K562 (cell line): ENCODE data around the gene ANKS1B. TPM values are rescaled to one million over a fixed set of nuclear protein-coding genes. Genes with fewer than 3 reads are reported as not detected.

Source experiments
- ATAC-seq: fragments of 200-7000 bp; cut with Tn5 transposase; 3 replicates; pipeline ENCODE4 v1.9.1; 2020; ENCODE audit warnings: moderate library complexity
- BruUV-seq: library from RNA; stranded (reverse); fragments of 400-500 nt; replicated peaks from 2 replicates; lab custom pipeline; 2021; lab: Mats Ljungman, UMichigan
- CTCF ChIA-PET: fragments of 300-600 bp; formaldehyde crosslinking; extraction: SDS; loops from one replicate; lab custom pipeline; 2021; ENCODE audit warnings: low intra/inter-chr PET ratio; lab: Yijun Ruan, JAX
- POLR2A ChIA-PET: fragments of 300-600, 350-650 bp; sonication (Branson Sonifier 250); formaldehyde crosslinking; extraction: SDS; loops from one replicate; lab custom pipeline; 2021; ENCODE audit warnings: antibody characterized with exemption, inconsistent platforms; lab: Yijun Ruan, JAX
- DNase-seq, 4 experiments: peaks; one replicate each; pipeline versions ENCODE4 v3.0.0 to v3.0.0-alpha.2; 2011 to 2018; ENCODE audit warnings: low spot score in 3 of 4, mixed read lengths in 3 of 4; ENCODE audit errors: extremely low read depth in 1 of 4
- FAIRE-seq: peaks from 2 replicates; lab custom pipeline; 2011; peaks lifted over from hg19 to GRCh38; lab: Jason Lieb, UNC
- H2AFZ ChIP-seq: 2 replicates; pipeline ENCODE4 v1.6.0; 2011; ENCODE audit warnings: low read depth, low read length, control low read depth, inconsistent platforms
- H3K27ac ChIP-seq: fragments of 200-600 bp; 3 replicates; pipeline ENCODE4 v1.8.0; 2011; ENCODE audit warnings: low read depth, mild to moderate bottlenecking, control low read depth, inconsistent platforms, low read length, moderate library complexity, mixed read lengths; ENCODE audit errors: extremely low read depth
- H3K27me3 ChIP-seq, 2 experiments: fragments of 300-600 bp in 1 of 2; 2 replicates in 1 of 2; 3 replicates in 1 of 2; pipeline versions ENCODE4 v1.6.0 to v1.8.0; 2011; ENCODE audit warnings: inconsistent platforms in 2 of 2, low read length in 2 of 2, mild to moderate bottlenecking in 1 of 2, mixed read lengths in 1 of 2, moderate library complexity in 1 of 2; ENCODE audit not compliant: control insufficient read depth in 2 of 2, insufficient read depth in 2 of 2
- H3K36me3 ChIP-seq: fragments of 300-600 bp; 3 replicates; pipeline ENCODE4 v1.8.0; 2011; ENCODE audit warnings: mild to moderate bottlenecking, low read length, inconsistent platforms; ENCODE audit not compliant: control insufficient read depth, insufficient read depth
- H3K4me1 ChIP-seq, 2 experiments: fragments of 200-600 bp in 1 of 2; replicated peaks in 1 of 2; 2 replicates in 1 of 2; 3 replicates in 1 of 2; pipeline versions ENCODE4 v1.5.1 to v1.8.0; 2011; ENCODE audit warnings: inconsistent platforms in 2 of 2, low read length in 2 of 2, mild to moderate bottlenecking in 1 of 2, mixed read lengths in 1 of 2, moderate library complexity in 1 of 2; ENCODE audit not compliant: control insufficient read depth in 2 of 2, insufficient read depth in 2 of 2
- H3K4me2 ChIP-seq: 2 replicates; pipeline ENCODE4 v1.6.1; 2011; ENCODE audit warnings: low read length, control low read depth, inconsistent platforms, mixed read lengths; ENCODE audit not compliant: insufficient read depth
- H3K4me3 ChIP-seq: fragments of 200-600 bp; sonication (generic), shearing (Covaris generic); 2 replicates; pipeline ENCODE4 v1.5.1; 2016; ENCODE audit warnings: control low read depth, inconsistent platforms
- H3K79me2 ChIP-seq: fragments of 200-600 bp; 3 replicates; pipeline ENCODE4 v1.8.0; 2011; ENCODE audit warnings: low read length, inconsistent platforms; ENCODE audit not compliant: control insufficient read depth, insufficient read depth
- H3K9ac ChIP-seq, 2 experiments: 2 replicates each; pipeline versions ENCODE4 v1.6.0 to v1.6.1; 2011; ENCODE audit warnings: low read depth in 2 of 2, low read length in 2 of 2, control low read depth in 1 of 2, inconsistent platforms in 1 of 2, mild to moderate bottlenecking in 1 of 2, mixed read lengths in 1 of 2; ENCODE audit not compliant: insufficient read depth in 1 of 2
- H3K9me1 ChIP-seq: one replicate; pipeline ENCODE4 v1.6.0; 2011; ENCODE audit warnings: inconsistent platforms, mild to moderate bottlenecking, low read length, moderate library complexity; ENCODE audit not compliant: control insufficient read depth, insufficient read depth
- H3K9me3 ChIP-seq: replicated peaks from 2 replicates; pipeline ENCODE4 v1.5.1; 2011; ENCODE audit warnings: low read depth, low read length, inconsistent platforms; ENCODE audit not compliant: control insufficient read depth, insufficient read depth
- H4K20me1 ChIP-seq: replicated peaks from 2 replicates; pipeline ENCODE4 v1.6.1; 2011; ENCODE audit warnings: low read length, inconsistent platforms, mixed read lengths; ENCODE audit not compliant: control insufficient read depth, insufficient read depth
- BHLHE40 ChIP-seq: IDR thresholded peaks from 2 replicates; pipeline ENCODE4 v1.6.1; 2011; ENCODE audit warnings: low read length, improper control_type of control experiment
- EP400 ChIP-seq: fragments of 450-650 bp; IDR thresholded peaks from 2 replicates; pipeline ENCODE4 v1.6.1; 2017; ENCODE audit warnings: antibody characterized with exemption, mild to moderate bottlenecking, moderate library complexity
- FOXJ2 ChIP-seq: fragments of 200-800 bp; sonication (Bioruptor generic); IDR thresholded peaks from 2 replicates; pipeline ENCODE4 v1.6.1; 2016; ENCODE audit warnings: missing genetic modification characterization, missing compliant biosample characterization
- HLTF ChIP-seq: fragments of 450-650 bp; IDR thresholded peaks from 2 replicates; pipeline ENCODE4 v1.6.1; 2016
- KDM5B ChIP-seq: fragments of 200-600 bp; sonication (generic); IDR thresholded peaks from 2 replicates; pipeline ENCODE4 v1.6.1; 2012; ENCODE audit warnings: low read depth, mild to moderate bottlenecking, moderate library complexity, low read length, control low read depth, inconsistent platforms; ENCODE audit not compliant: insufficient replicate concordance
- KLF10 ChIP-seq: fragments of 250-450 bp; sonication (Bioruptor Pico); IDR thresholded peaks from 2 replicates; pipeline ENCODE4 v1.6.1; 2021; ENCODE audit warnings: matching md5 sums
- MXD1 ChIP-seq: fragments of 250-450 bp; sonication (Bioruptor Pico); IDR thresholded peaks from 2 replicates; pipeline ENCODE4 v1.8.0; 2021; ENCODE audit warnings: borderline replicate concordance, mild to moderate bottlenecking, moderate library complexity; ENCODE audit not compliant: poor library complexity, severe bottlenecking
- MYBL2 ChIP-seq, 2 experiments: fragments of 450-650 bp in 1 of 2; sonication (generic) in 1 of 2; formaldehyde crosslinking in 1 of 2; IDR thresholded peaks; 2 replicates each; pipeline versions ENCODE4 v1.6.1 to v1.8.1; 2017 to 2022; ENCODE audit warnings: borderline replicate concordance in 1 of 2, inconsistent platforms in 1 of 2, low read depth in 1 of 2, mild to moderate bottlenecking in 1 of 2, missing genetic modification reagents in 1 of 2, moderate library complexity in 1 of 2
- NCOA6 ChIP-seq: fragments of 450-650 bp; IDR thresholded peaks from 2 replicates; pipeline ENCODE4 v1.6.1; 2017; ENCODE audit warnings: mild to moderate bottlenecking
- NFATC3 ChIP-seq: fragments of 450-650 bp; IDR thresholded peaks from 2 replicates; pipeline ENCODE4 v1.6.1; 2017; ENCODE audit warnings: mild to moderate bottlenecking
- NR1H2 ChIP-seq: sonication (generic); formaldehyde crosslinking; IDR thresholded peaks from 2 replicates; pipeline ENCODE4 v1.4.0; 2020; ENCODE audit warnings: mild to moderate bottlenecking, missing genetic modification reagents
- PCBP2 ChIP-seq: fragments of 200-400 bp; formaldehyde crosslinking; IDR thresholded peaks from 2 replicates; pipeline ENCODE4 v1.6.1; 2018; ENCODE audit warnings: low read length, low read depth, mild to moderate bottlenecking, moderate library complexity; ENCODE audit not compliant: poor library complexity, severe bottlenecking
- SAP30 ChIP-seq: fragments of 200-600 bp; sonication (generic); IDR thresholded peaks from 2 replicates; pipeline ENCODE4 v1.6.1; 2012; ENCODE audit warnings: borderline replicate concordance, low read depth, mild to moderate bottlenecking, moderate library complexity, low read length, control low read depth, inconsistent platforms; ENCODE audit not compliant: insufficient read depth, poor library complexity, severe bottlenecking
- SIRT6 ChIP-seq: IDR thresholded peaks from one replicate; pipeline ENCODE4 v1.6.1; 2012; ENCODE audit warnings: low read depth, mild to moderate bottlenecking, control low read depth, inconsistent platforms, low read length, moderate library complexity
- SREBF1 ChIP-seq: fragments of 150-350 bp; IDR thresholded peaks from 2 replicates; pipeline ENCODE4 v1.6.1; 2014; ENCODE audit warnings: antibody characterized with exemption, low read depth, low read length, borderline replicate concordance
- TBP ChIP-seq: optimal IDR thresholded peaks from 2 replicates; pipeline ENCODE3; 2011; ENCODE audit warnings: low read depth, low read length, improper control_type of control experiment
- ZNF24 ChIP-seq: fragments of 450-650 bp; IDR thresholded peaks from 2 replicates; pipeline ENCODE4 v1.6.1; 2016
- ZNF589 ChIP-seq: fragments of 200-800 bp; sonication (Bioruptor generic); IDR thresholded peaks from 2 replicates; pipeline ENCODE4 v1.6.1; 2016; ENCODE audit warnings: low read depth, missing genetic modification characterization, missing compliant biosample characterization
- ZNF75A ChIP-seq: fragments of 450-650 bp; formaldehyde crosslinking; IDR thresholded peaks from 2 replicates; pipeline ENCODE4 v1.4.0; 2020; ENCODE audit warnings: mild to moderate bottlenecking
- WGBS: fragments of 100-300 bp; shearing (Covaris generic); methylation state at CpG from one replicate; pipeline ENCODE4 v1.1.6; 2016; ENCODE audit warnings: low coverage, mixed read lengths; ENCODE audit not compliant: insufficient coverage; ENCODE audit errors: missing lambda C conversion rate; 5-methylcytosine and 5-hydroxymethylcytosine counted together
- in situ Hi-C: fragments of 300-500 bp; cut with MboI; formaldehyde crosslinking; loops from 4 replicates; pipeline ENCODE4 v1.15.0; 2018; ENCODE audit warnings: inconsistent platforms, mixed read lengths
- intact Hi-C: fragments of 100-400 bp; cut with micrococcal nuclease; formaldehyde crosslinking; loops from 2 replicates; pipeline ENCODE4 v1.14.2; 2022
- polyA plus RNA-seq, 8 experiments: library from polyadenylated mRNA; depleted of rRNA in 4 of 8; stranded (reverse) in 5 of 8; unstranded in 3 of 8; fragments of >200 nt; fragmentation: Nextera tagmentation in 2 of 8; fragmentation: Illumina TruSeq in 1 of 8; extraction: Ambion mirVana in 2 of 8; extraction: Trizol in 1 of 8; gene quantifications; 2 replicates each; pipeline versions ENCODE4 v1.2.1 to v1.2.3, GENCODE V29; 2011 to 2014; ENCODE audit warnings: inconsistent platforms in 1 of 8, missing spikeins in 1 of 8
- total RNA-seq, 7 experiments: library from RNA; depleted of rRNA in 6 of 7; stranded (reverse); fragments of >200 nt in 6 of 7; fragmentation: Illumina TruSeq in 2 of 7; extraction: Trizol in 2 of 7; gene quantifications; 2 replicates each; pipeline versions ENCODE4 v1.2.1 to v1.2.3, GENCODE V29; 2011 to 2021; ENCODE audit warnings: low replicate concordance in 1 of 7
- TF ChIP-seq, protein P1 (sequence below): fragments of 450-650 bp; formaldehyde crosslinking; IDR thresholded peaks from 2 replicates; pipeline ENCODE4 v1.4.0; 2020; ENCODE audit warnings: mild to moderate bottlenecking, moderate library complexity

The ANKS1B gene
- total and polyA plus RNA-seq, 9 of the 15 experiments (the other 6 are each of a cell fraction or from before 2014, with no cell fraction given): 0.04 to 0.47 (median 0.28) TPM; not detected in 4

- TF ChIP-seq KDM5B (no peak), MXD1 (CRISPR knock-in tag) (no peak), BHLHE40 (no peak), NCOA6 (no peak), ZNF589 (CRISPR knock-in tag) (no peak), MYBL2 (IDR thresholded peaks at IDR 0.05; ENCODE audit: low read depth) (no peak), MYBL2 (CRISPR knock-in tag; IDR thresholded peaks at IDR 0.05; ENCODE audit: borderline replicate concordance) (no peak), ZNF24 (no peak), TBP (no peak), FOXJ2 (tag) (no peak), SREBF1 (no peak), SAP30 (no peak), EP400 (no peak), NR1H2 (CRISPR knock-in tag) (no peak), SIRT6 (no peak), ZNF75A (CRISPR knock-in tag) (no peak), HLTF (no peak), NFATC3 (no peak), PCBP2 (no peak), KLF10 (CRISPR knock-in tag) (no peak)
- TF ChIP-seq, protein P1, sequence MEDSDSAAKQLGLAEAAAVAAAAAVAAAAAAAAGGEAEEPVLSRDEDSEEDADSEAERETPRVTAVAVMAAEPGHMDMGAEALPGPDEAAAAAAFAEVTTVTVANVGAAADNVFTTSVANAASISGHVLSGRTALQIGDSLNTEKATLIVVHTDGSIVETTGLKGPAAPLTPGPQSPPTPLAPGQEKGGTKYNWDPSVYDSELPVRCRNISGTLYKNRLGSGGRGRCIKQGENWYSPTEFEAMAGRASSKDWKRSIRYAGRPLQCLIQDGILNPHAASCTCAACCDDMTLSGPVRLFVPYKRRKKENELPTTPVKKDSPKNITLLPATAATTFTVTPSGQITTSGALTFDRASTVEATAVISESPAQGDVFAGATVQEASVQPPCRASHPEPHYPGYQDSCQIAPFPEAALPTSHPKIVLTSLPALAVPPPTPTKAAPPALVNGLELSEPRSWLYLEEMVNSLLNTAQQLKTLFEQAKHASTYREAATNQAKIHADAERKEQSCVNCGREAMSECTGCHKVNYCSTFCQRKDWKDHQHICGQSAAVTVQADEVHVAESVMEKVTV (CRISPR knock-in tag): no peak
- ATAC-seq: no peak
- no peak for DNase-seq
- intact Hi-C loops: no loop called here
- in situ Hi-C loops: no loop called here
- Histone ChIP-seq H3K9me3 (no peaks in the 10 kb centered on the region), H3K9ac (no peak overlapping the region), H2AFZ (no peak overlapping the region), H3K27me3 (no peaks in the 10 kb centered on the region), H3K27ac (no peak overlapping the region), H4K20me1 (no peaks in the 10 kb centered on the region), H3K36me3 (no peaks in the 10 kb centered on the region), H3K4me1 (no peaks in the 10 kb centered on the region), H3K9me1 (no peaks in the 10 kb centered on the region), H3K4me2 (no peak overlapping the region), H3K79me2 (no peaks in the 10 kb centered on the region), H3K4me3 (no peak overlapping the region)
- CTCF ChIA-PET: no interaction called here
- POLR2A ChIA-PET: no interaction called here
- 0% methylated on average over 2 of the region's 2 CpGs for WGBS
- BruUV-seq: no TSS peak
- FAIRE-seq: no peak
Measured at GRCh38 chr12:99027055-99027393, 957.7 kb downstream of the ANKS1B start.
